T-helper 17 cell (primary cell): ENCODE measurements around the gene COL21A1. TPM values are rescaled to one million over a fixed set of nuclear protein-coding genes. Genes with fewer than 3 reads are reported as not detected.

ENCODE experiments used
- ATAC-seq: fragments of 150-1000 bp; cut with Tn5 transposase; 2 replicates; pipeline ENCODE4 v1.10.0; 2021; ENCODE audit warnings: mild to moderate bottlenecking, moderate library complexity
- DNase-seq, 3 donors: peaks; one replicate each; pipeline versions ENCODE4 v3.0.0 to v3.0.0-alpha.2; 2020 to 2021
- H3K9me3 ChIP-seq: one replicate; pipeline ENCODE4 v1.7.0; 2013; ENCODE audit warnings: low read length, mild to moderate bottlenecking; ENCODE audit not compliant: control insufficient read depth, poor library complexity, severe bottlenecking
- H3K27ac Mint-ChIP-seq: one replicate; pipeline ENCODE4 v1.8.0; 2022; ENCODE audit warnings: mild to moderate bottlenecking, moderate library complexity, mixed read lengths
- H3K27me3 Mint-ChIP-seq: one replicate; pipeline ENCODE4 v1.8.0; 2022; ENCODE audit warnings: mixed read lengths
- H3K36me3 Mint-ChIP-seq: one replicate; pipeline ENCODE4 v1.8.0; 2022; ENCODE audit warnings: low read depth, mixed read lengths
- H3K4me1 Mint-ChIP-seq: one replicate; pipeline ENCODE4 v1.8.0; 2022; ENCODE audit warnings: mild to moderate bottlenecking, mixed read lengths
- H3K4me3 Mint-ChIP-seq: one replicate; pipeline ENCODE4 v1.8.0; 2022; ENCODE audit warnings: mild to moderate bottlenecking, moderate library complexity, mixed read lengths
- total RNA-seq, 4 donors: library from RNA in 2 of 4; stranded (reverse) in 2 of 4; gene quantifications; one replicate each; pipeline ENCODE4 v1.2.3 and lab custom pipeline; 2022 to 2026

The COL21A1 gene
- total RNA-seq, 2 donors from 2014 or later = not detected

DNA sequence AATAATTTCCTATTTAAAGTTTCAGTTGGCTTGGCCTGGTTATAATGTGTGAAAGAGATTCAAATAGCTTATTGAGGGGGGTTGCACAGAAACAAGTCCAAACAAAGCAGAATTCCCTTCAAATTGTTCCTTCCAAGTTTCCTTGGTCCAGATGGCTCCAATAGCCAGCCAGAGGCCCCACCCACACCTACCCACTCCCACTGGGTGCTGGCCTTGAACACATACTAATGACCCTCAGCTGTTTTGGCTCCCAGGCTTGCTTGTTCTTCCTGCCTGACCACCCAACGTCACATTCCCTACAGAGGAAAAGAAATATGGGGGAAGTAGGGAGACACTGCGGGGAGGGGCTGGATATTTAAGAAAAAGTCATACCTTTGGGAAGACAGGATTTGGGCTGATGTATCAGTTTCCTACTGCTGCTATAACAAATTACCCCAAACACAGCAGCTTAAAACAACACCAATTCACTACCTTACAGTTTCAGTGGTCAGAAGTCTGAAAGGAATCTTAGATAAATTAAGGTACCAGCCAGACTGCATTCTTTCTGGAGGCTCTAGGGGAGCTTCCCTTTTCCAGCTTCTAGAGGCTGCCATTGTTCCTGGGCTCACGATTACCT is 95.7 kb downstream of the COL21A1 start:
- Mint-ChIP-seq H3K4me1 (no peaks in the 10 kb centered on the region), H3K27me3 (no peaks in the 10 kb centered on the region)

DNA sequence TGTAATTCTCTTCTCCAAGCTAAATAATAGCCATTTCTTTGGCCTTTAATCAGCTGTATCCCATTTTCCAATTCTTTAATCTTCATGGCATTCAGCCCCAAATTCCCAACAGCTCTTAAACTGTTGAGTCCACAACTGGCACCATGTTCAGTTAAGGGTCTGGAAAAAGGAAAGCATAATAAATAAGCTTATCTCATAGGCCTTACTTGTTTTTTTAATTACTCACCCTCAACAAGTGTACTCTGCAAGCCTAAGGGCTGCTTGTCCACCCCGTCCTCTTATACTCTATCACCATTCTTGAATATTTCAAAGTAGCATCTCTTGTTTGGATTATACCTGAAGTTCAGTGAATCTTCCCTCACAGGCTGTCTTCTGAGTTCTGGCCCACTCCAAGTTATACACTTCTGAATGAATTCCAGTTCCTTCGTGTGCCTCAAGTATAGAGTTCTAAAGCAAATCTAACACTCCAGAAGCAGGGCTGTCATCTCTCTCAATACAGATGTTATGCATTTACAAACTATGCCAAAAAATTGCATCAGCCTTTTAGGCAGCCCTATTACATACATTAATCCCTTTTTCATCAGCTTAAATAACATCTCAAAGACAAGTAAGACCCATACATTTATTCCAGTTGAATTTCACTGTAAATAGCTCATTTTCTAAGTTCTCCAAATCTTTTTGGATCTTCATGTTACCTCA is 98.7 kb downstream of the COL21A1 start:
- no peak overlapping the region for H3K27ac Mint-ChIP-seq
- DNase-seq = no peak
- no peaks in the 10 kb centered on the region for H3K27me3 Mint-ChIP-seq
- no peaks in the 10 kb centered on the region for H3K36me3 Mint-ChIP-seq
- H3K9me3 ChIP-seq = no peaks in the 10 kb centered on the region
- no peak overlapping the region for H3K4me3 Mint-ChIP-seq
- no peaks in the 10 kb centered on the region for H3K4me1 Mint-ChIP-seq
- no peak for ATAC-seq

More for the DNA sequence above, 95.7 kb downstream of the COL21A1 start:
- ATAC-seq (no peak), DNase-seq (no peak)
- H3K27ac Mint-ChIP-seq = no peak overlapping the region
- no peaks in the 10 kb centered on the region for H3K36me3 Mint-ChIP-seq
- no peak overlapping the region for H3K4me3 Mint-ChIP-seq
- H3K9me3 ChIP-seq = no peaks in the 10 kb centered on the region

DNA sequence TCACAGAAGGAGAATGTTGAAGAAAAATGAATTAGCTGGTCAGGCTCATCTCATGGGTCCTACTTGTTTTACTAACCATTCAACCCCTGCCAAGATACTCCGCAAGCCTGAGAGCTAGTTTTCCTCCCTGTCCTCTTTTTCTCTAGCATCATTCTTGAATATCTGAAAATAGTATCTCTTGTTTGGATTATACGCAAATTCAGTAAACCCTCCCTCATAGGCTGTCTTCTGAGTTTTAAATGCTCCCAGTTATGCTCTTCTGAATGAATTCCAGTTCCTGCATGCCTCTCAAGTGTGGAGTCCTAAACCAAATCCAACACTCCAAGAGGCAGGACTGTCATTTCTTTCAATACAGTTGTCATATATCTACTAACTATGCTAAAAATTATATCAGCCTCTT is 99.6 kb downstream of the COL21A1 start:
- H3K9me3 ChIP-seq = no peaks in the 10 kb centered on the region
- no peaks in the 10 kb centered on the region for H3K27me3 Mint-ChIP-seq
- DNase-seq (no peak), ATAC-seq (no peak)
- H3K27ac Mint-ChIP-seq = no peak overlapping the region
- H3K4me1 Mint-ChIP-seq = no peaks in the 10 kb centered on the region
- no peak overlapping the region for H3K4me3 Mint-ChIP-seq
- no peaks in the 10 kb centered on the region for H3K36me3 Mint-ChIP-seq

GRCh38 chr6:56146086-56146485 is 101.3 kb downstream of the COL21A1 start:
- Mint-ChIP-seq H3K27ac (no peak overlapping the region), H3K36me3 (no peaks in the 10 kb centered on the region), H3K4me3 (no peak overlapping the region), H3K27me3 (no peaks in the 10 kb centered on the region), H3K4me1 (no peaks in the 10 kb centered on the region)
- ATAC-seq (no peak), DNase-seq (no peak)
- no peaks in the 10 kb centered on the region for H3K9me3 ChIP-seq

- Mint-ChIP-seq H3K4me3 (no peak overlapping the region), H3K27ac (no peak overlapping the region), H3K4me1 (no peaks in the 10 kb centered on the region), H3K36me3 (no peaks in the 10 kb centered on the region), H3K27me3 (no peaks in the 10 kb centered on the region)
- DNase-seq (no peak), ATAC-seq (no peak)
- H3K9me3 ChIP-seq = no peaks in the 10 kb centered on the region
These were observed 101.8 kb downstream of the COL21A1 start for GRCh38 chr6:56145616-56146015.

DNA sequence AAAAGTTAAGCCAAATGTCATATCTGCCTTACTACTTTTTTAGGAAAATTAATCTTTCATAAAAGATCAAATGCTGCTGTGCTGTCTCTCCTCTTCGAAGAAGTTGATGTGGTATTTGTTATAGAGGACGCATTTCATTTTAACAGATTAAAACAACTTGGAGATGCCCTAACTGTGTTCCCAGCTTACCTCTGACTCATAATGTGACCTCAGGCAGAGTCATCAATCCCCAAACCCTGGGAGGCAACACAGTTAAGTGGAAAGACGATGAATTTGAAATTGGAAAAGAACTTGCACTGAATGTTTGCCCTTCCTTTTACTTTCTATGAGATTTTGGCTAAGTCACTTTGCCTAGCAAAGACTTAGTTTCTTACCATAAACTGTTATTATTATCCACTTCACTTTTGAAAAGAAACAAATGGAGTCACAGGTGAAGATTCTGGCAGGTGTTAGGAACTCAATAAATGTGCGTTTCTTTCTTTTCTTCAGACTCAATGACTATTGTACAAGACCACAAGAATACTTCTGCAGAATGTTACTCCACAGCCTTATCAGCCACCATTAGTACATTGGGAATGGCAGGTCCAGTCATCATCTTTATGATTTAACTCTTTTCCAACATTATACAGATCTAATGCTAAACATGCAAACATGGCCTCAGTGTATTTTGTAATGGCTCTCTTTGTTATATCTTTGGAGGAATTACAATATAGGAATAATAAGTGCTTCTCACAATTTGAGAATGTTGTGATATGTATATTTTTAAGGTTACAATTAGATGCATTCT is 102.6 kb downstream of the COL21A1 start:
- Mint-ChIP-seq H3K27me3 (no peaks in the 10 kb centered on the region), H3K27ac (no peak overlapping the region), H3K36me3 (no peaks in the 10 kb centered on the region), H3K4me1 (no peaks in the 10 kb centered on the region), H3K4me3 (no peak overlapping the region)
- DNase-seq (no peak), ATAC-seq (no peak)
- no peaks in the 10 kb centered on the region for H3K9me3 ChIP-seq

- no peaks in the 10 kb centered on the region for H3K9me3 ChIP-seq
- Mint-ChIP-seq H3K36me3 (no peaks in the 10 kb centered on the region), H3K4me3 (no peak overlapping the region), H3K27me3 (no peaks in the 10 kb centered on the region), H3K27ac (no peak overlapping the region), H3K4me1 (no peaks in the 10 kb centered on the region)
- ATAC-seq (no peak), DNase-seq (no peak)
These were observed 103.6 kb downstream of the COL21A1 start for GRCh38 chr6:56143796-56144195.

DNA sequence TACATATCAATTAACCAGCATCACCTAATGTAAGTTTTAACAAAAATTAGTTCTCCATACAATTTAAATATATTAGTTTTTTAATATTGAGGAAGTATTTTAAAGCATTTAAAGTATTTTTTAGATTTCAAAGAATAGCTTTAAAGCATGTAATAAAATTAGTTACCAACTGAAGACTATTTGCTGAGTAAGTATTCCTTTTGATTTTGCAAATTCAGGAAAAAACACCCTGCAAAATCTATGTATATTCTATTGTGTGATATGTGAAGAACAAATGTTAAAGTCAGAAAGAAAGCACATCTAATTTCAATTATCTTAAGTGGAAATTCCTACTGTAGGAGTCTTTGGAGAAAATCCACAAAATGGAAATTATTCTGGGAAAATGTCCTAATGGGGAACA is 107.3 kb downstream of the COL21A1 start:
- no peaks in the 10 kb centered on the region for H3K9me3 ChIP-seq
- Mint-ChIP-seq H3K4me1 (no peaks in the 10 kb centered on the region), H3K27ac (no peak overlapping the region), H3K27me3 (no peaks in the 10 kb centered on the region), H3K4me3 (no peak overlapping the region), H3K36me3 (no peaks in the 10 kb centered on the region)
- no peak for DNase-seq
- ATAC-seq = no peak

DNA sequence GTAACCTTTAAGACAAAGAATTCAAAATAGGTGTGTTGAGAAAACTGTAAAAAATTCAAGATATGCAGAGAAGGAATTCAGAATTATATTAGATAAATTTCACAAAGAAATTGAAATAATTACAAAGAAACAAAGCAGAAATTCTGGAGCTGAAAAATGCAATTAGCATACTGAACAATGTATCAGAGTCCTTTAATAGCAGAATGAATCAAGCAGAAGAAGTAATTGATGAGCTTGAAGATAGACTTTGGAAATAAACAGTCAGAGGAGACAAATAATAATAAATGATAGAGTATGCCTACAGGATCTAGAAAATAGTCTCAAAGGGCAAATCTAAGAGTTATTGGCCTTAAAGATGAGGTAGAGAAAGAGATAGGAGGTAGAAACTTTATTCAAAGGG is 131.7 kb downstream of the COL21A1 start:
- Mint-ChIP-seq H3K27ac (no peak overlapping the region), H3K36me3 (no peaks in the 10 kb centered on the region), H3K4me3 (no peak overlapping the region), H3K4me1 (no peaks in the 10 kb centered on the region), H3K27me3 (no peaks in the 10 kb centered on the region)
- no peak for ATAC-seq
- DNase-seq = no peak
- H3K9me3 ChIP-seq = no peaks in the 10 kb centered on the region

DNA sequence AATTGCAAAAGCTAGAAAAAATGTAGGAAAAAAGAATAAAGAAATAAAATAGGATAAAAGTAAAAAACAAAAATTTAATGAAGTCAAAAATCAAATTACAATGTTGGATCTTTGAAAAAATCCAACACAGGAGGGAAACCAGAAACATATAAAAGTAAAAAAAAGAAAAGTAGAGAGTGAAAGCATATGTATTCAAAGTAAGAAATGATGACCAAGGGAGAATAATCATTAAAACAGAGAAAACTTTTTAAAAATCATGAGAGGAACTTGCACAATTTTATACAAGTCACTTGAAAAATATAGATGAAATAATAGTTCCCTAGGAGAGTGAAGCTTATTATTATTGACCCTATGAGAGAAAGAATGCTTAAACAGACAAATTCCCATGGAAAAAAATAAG is 138.2 kb downstream of the COL21A1 start:
- Mint-ChIP-seq H3K27ac (no peak overlapping the region), H3K36me3 (no peaks in the 10 kb centered on the region), H3K4me1 (no peaks in the 10 kb centered on the region), H3K27me3 (no peaks in the 10 kb centered on the region), H3K4me3 (no peak overlapping the region)
- DNase-seq = no peak
- no peak for ATAC-seq
- peaks cover 2% of the 10 kb centered on the region for H3K9me3 ChIP-seq

DNA sequence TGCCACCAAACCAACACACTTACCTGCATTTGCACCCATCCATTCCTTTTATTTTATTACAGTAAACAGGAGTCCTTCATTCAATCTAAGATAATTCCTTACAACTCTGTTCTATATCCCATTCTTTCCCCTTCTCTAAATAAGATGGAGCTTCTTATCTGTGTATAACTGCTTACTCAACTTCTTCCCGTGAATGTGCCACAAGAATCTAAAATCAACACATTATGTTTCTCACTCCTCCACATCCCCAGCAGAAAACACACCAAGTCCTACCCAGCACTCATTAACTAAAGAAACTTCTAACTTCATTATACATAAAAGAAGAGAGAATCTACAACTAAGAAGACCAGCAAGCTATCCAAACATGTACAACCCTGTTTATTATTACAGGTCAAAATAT is 141.1 kb downstream of the COL21A1 start:
- Mint-ChIP-seq H3K4me3 (no peak overlapping the region), H3K4me1 (no peaks in the 10 kb centered on the region), H3K27me3 (no peaks in the 10 kb centered on the region), H3K27ac (no peak overlapping the region), H3K36me3 (no peaks in the 10 kb centered on the region)
- H3K9me3 ChIP-seq = peaks cover 2% of the 10 kb centered on the region
- ATAC-seq = no peak
- DNase-seq = no peak

DNA sequence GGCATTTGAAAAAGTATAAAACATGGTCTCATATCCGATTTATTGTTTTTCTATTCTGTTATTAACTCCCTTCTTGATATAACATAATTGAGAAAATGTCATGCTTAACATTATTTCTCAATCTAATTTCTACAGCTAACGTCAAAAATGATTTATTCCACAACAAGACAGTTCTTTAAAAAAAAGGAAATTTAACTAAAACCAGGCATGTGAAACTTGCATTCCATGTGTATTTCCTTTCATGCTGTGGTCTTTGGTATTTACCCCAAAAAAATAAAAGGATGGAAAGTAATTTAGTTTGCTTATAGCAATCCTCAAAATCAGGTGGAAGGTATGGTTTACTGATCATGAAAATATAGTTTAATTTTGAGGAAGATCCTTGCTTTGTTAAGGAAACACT is 142.8 kb downstream of the COL21A1 start:
- no peak for ATAC-seq

DNA sequence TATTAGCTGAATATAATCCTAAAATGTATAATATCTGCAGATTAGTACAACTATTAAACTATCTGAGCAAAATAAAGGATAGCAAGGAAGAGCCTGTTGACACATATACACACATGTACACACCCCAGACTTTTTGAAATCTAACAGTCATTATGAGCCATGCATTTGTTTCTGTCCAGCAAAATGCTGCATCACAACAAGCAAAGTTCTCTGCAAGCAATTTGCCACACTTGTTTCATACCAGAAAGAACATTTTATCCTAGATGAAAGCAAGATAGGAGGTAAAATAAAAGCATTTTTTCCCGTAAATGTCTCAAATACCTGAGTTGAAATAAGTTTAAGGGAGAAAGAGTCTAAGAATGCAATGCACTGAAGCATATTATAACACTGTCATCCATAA is 145.2 kb downstream of the COL21A1 start:
- ATAC-seq = no peak

More for the DNA sequence above, 142.8 kb downstream of the COL21A1 start:
- no peaks in the 10 kb centered on the region for H3K36me3 Mint-ChIP-seq
- H3K4me3 Mint-ChIP-seq = no peak overlapping the region
- peaks cover 2% of the 10 kb centered on the region for H3K9me3 ChIP-seq
- DNase-seq = no peak
- H3K4me1 Mint-ChIP-seq = no peaks in the 10 kb centered on the region
- H3K27ac Mint-ChIP-seq = no peak overlapping the region
- H3K27me3 Mint-ChIP-seq = no peaks in the 10 kb centered on the region

More for the DNA sequence above, 145.2 kb downstream of the COL21A1 start:
- Mint-ChIP-seq H3K4me1 (no peaks in the 10 kb centered on the region), H3K27ac (no peak overlapping the region), H3K27me3 (no peaks in the 10 kb centered on the region), H3K4me3 (no peak overlapping the region), H3K36me3 (no peaks in the 10 kb centered on the region)
- no peak for DNase-seq
- H3K9me3 ChIP-seq = no peaks in the 10 kb centered on the region
